T-helper 2 cell treated with Interferon-gamma antibody and Interleukin-4, amounts not matched to agents 100 ng/mL and 5 ng/mL, for 36 hours (primary cell): ENCODE results near the gene S1PR5. TPM values are rescaled to one million over a fixed set of nuclear protein-coding genes. Genes with fewer than 3 reads are reported as not detected.

ENCODE experiments used
- intact Hi-C: fragments of 100-400 bp; cut with micrococcal nuclease; formaldehyde crosslinking; loops from one replicate; pipeline ENCODE4 v1.15.1; 2023
- total RNA-seq: library from RNA; stranded (reverse); gene quantifications from 2 replicates; pipeline ENCODE4 v1.2.3, GENCODE V29; 2022

S1PR5 gene
- total RNA-seq, 1 donor from 2014 or later, result not detected

DNA sequence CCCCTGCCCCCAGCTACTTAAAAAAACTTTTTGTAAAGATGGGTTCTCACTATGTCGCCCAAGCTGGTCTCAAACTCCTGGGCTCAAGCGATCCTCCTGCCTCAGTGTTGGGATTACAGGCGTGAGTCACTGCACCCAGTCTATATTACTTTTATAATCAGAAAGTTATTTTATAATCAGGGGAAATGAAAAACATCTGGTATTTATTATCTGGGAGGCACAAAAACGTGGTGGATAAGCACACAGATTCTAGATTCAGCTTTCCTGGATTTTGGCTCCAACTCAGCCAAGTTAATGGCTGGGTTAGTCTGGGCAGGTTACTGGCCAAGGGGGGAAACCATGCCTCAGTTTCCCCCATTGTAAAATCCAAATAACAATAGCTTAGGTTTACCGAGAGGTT, 38.8 kb downstream of the S1PR5 start:
- intact Hi-C loops, result loop anchor here (2.0 to 10.0 kb wide), 4 partner anchors 24 to 216 kb away; partner anchors contain the start of genes CDC37, CDKN2D, KEAP1 and KRI1

DNA sequence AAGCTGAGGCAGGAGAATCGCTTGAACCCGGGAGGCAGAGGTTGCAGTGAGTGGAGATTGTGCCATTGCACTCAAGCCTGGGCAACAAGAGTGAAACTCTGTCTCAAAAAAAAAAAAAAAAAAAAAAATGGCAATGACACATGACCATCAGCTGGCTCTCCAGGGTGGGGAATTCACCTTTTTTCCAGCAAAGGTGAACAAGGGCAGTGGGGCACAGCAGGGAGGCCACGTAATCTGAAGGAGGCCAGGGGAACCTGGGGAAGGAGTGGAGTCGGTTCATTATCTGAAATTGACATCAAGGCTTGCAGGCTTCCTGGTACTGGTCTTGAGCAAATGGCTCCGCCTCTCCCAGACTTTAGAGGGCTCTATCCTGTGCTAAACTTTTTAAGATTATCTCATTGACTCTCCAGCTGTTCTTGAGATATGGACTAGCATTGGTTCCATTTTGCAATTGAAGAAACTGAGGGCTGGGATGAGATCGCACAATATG, 42.2 kb downstream of the S1PR5 start:
- intact Hi-C loops, result loop anchor here (5.0 to 10.0 kb wide), 3 partner anchors 73 to 220 kb away; partner anchors contain the start of genes CDC37, CDKN2D and KRI1

- intact Hi-C loops, result loop anchor here (10.0 kb wide), 1 partner anchor 222 kb away; no protein-coding TSS in a partner anchor
Observed at GRCh38 chr19:10473192-10473591, 44.1 kb downstream of the S1PR5 start.

- intact Hi-C loops, result loop anchor here (10.0 kb wide), 1 partner anchor 223 kb away; no protein-coding TSS in a partner anchor
Observed at GRCh38 chr19:10471909-10472308, 45.3 kb downstream of the S1PR5 start.

DNA sequence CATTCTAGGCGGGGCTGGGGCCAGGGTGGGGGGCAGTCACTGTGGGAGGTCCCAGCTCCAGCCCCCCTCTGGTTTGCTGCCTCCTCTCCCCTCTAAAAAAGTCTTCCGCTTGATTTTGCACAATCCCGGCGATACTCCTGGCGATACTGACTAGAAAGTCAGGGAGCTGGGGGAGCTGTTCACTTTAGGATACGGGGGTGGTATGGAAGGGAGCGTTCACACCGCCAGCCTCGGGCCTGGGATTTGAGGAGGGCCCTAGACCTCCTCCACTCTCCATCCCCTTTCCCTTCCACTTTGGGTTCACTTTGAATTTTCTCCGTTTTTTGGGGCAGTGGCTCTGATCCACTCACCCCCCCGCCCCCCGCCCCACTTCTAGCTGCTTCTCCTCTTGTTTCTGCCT, 49.1 kb downstream of the S1PR5 start:
- intact Hi-C loops, result no loop called here

DNA sequence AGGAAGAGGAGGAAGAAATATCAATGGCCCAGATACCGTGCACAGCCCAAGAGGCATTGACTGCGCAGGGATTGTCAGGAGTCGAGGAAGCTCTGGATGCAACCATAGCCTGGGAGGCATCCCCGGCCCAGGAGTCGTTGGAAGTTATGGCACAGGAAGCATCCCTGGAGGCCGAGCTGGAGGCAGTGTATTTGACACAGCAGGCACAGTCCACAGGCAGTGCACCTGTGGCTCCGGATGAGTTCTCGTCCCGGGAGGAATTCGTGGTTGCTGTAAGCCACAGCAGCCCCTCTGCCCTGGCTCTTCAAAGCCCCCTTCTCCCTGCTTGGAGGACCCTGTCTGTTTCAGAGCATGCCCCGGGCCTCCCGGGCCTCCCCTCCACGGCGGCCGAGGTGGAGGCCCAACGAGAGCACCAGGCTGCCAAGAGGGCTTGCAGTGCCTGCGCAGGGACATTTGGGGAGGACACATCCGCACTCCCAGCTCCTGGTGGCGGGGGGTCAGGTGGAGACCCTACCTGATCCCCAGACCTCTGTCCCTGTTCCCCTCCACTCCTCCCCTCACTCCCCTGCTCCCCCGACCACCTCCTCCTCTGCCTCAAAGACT, 50.0 kb downstream of the S1PR5 start:
- intact Hi-C loops, result no loop called here

DNA sequence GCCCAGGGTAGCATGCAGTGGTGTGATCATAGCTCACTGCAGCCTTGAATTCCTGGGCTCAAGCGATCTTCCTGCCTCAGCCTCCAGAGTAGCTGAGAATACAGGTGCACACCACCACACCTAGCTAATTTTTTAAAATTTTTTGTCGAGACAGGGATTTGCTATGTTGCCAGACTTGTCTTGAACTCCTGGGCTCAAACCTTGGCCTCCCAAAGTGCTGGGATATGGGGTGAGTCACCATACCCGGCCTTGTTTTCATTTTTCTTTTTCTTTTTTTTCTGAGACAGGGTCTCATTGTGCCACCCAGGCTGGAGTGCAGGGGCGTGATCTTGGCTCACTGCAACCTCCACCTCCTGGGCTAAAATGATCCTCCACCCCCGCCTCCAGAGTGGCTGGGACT, 52.8 kb downstream of the S1PR5 start:
- intact Hi-C loops, result no loop called here

Other genes starting within 250 kb of the S1PR5 start
- 19.4 and 21.7 TPM in 2 replicates for gene ICAM1, start 246.3 kb downstream of the S1PR5 start, total RNA-seq
- gene ICAM4, start 230.5 kb downstream of the S1PR5 start, total RNA-seq, result 2.5 and 4.0 TPM in 2 replicates
- gene ICAM5, start 227.5 kb downstream of the S1PR5 start, total RNA-seq, result 0.70 and 0.82 TPM in 2 replicates
- gene ZGLP1, start 207.6 kb downstream of the S1PR5 start, total RNA-seq, result 2.4 and 3.7 TPM in 2 replicates
- 7.2 and 9.0 TPM in 2 replicates for gene FDX2, start 201.4 kb downstream of the S1PR5 start, total RNA-seq
- 78.0 and 81.8 TPM in 2 replicates for gene RAVER1, start 183.9 kb downstream of the S1PR5 start, total RNA-seq
- gene ICAM3, start 177.8 kb downstream of the S1PR5 start, total RNA-seq, result 183 and 185 TPM in 2 replicates
- gene TYK2, start 136.9 kb downstream of the S1PR5 start, total RNA-seq, result 250 and 257 TPM in 2 replicates
- 201 and 202 TPM in 2 replicates for gene CDC37, start 113.9 kb downstream of the S1PR5 start, total RNA-seq
- 61.2 and 64.9 TPM in 2 replicates for gene PDE4A, start 96.9 kb downstream of the S1PR5 start, total RNA-seq
- gene KEAP1, start 14.1 kb downstream of the S1PR5 start, total RNA-seq, result 88.7 and 98.7 TPM in 2 replicates
- 36.5 and 40.6 TPM in 2 replicates for gene ATG4D, start 26.5 kb upstream of the S1PR5 start, total RNA-seq
- gene KRI1, start 48.6 kb upstream of the S1PR5 start, total RNA-seq, result 56.2 and 61.4 TPM in 2 replicates
- 52.0 and 55.1 TPM in 2 replicates for gene CDKN2D, start 51.5 kb upstream of the S1PR5 start, total RNA-seq
- not detected in 2 replicates for gene AP1M2, start 69.9 kb upstream of the S1PR5 start, total RNA-seq
- 129 and 139 TPM in 2 replicates for gene SLC44A2, start 108.1 kb upstream of the S1PR5 start, total RNA-seq
- gene ILF3, start 136.9 kb upstream of the S1PR5 start, total RNA-seq, result 420 and 439 TPM in 2 replicates
- gene QTRT1, start 184.0 kb upstream of the S1PR5 start, total RNA-seq, result 52.4 and 53.7 TPM in 2 replicates
- gene DNM2, start 200.6 kb upstream of the S1PR5 start, total RNA-seq, result 264 and 273 TPM in 2 replicates